HepG2 (cell line): ENCODE data around the gene U2AF1L4. TPM values are rescaled to one million over a fixed set of nuclear protein-coding genes. Genes with fewer than 3 reads are reported as not detected.
A peak's percentile ranks its signal among the peaks of the same experiment; 100 is the strongest.

Experiments used
- GATA4 ChIP-seq: sonication (generic); IDR thresholded peaks from 2 replicates; pipeline ENCODE4 v1.6.1; 2016; ENCODE audit warnings: antibody characterized with exemption, low read depth, borderline replicate concordance
- MED1 ChIP-seq: sonication (generic); formaldehyde crosslinking; IDR thresholded peaks from 2 replicates; pipeline ENCODE4 v1.4.0; 2020; ENCODE audit warnings: missing genetic modification reagents
- MXD4 ChIP-seq: IDR thresholded peaks from 2 replicates; pipeline ENCODE4 v1.6.1; 2016; ENCODE audit warnings: mild to moderate bottlenecking, missing biosample characterization, missing genetic modification reagents
- NAIF1 ChIP-seq: sonication (generic); formaldehyde crosslinking; IDR thresholded peaks from 2 replicates; pipeline ENCODE4 v1.5.0; 2020; ENCODE audit warnings: mild to moderate bottlenecking, missing genetic modification reagents, borderline replicate concordance
- NFYB ChIP-seq: sonication (generic); formaldehyde crosslinking; IDR thresholded peaks from 2 replicates; pipeline ENCODE4 v1.4.0; 2020; ENCODE audit warnings: missing genetic modification reagents
- XRCC5 ChIP-seq: fragments of 200-400 bp; formaldehyde crosslinking; optimal IDR thresholded peaks from 2 replicates; pipeline ENCODE3; 2017; ENCODE audit warnings: mild to moderate bottlenecking, low read length
- YY1 ChIP-seq: IDR thresholded peaks from 2 replicates; pipeline ENCODE4 v1.6.1; 2011; ENCODE audit warnings: low read length, low read depth, moderate library complexity, mild to moderate bottlenecking; ENCODE audit not compliant: insufficient read depth, insufficient replicate concordance
- ZBTB46 ChIP-seq: sonication (generic); formaldehyde crosslinking; IDR thresholded peaks from 2 replicates; pipeline ENCODE4 v1.4.0; 2020; ENCODE audit warnings: mild to moderate bottlenecking, missing genetic modification reagents, borderline replicate concordance
- ZNF264 ChIP-seq: sonication (generic); formaldehyde crosslinking; IDR thresholded peaks from 2 replicates; pipeline ENCODE4 v1.4.0; 2020; ENCODE audit warnings: missing genetic modification reagents
- ZNF660 ChIP-seq: sonication (generic); formaldehyde crosslinking; IDR thresholded peaks from 2 replicates; pipeline ENCODE4 v1.5.1; 2020; ENCODE audit warnings: mild to moderate bottlenecking, low read depth, missing genetic modification reagents, borderline replicate concordance
- polyA plus RNA-seq, 8 experiments: library from polyadenylated mRNA; depleted of rRNA in 3 of 8; stranded (reverse) in 7 of 8; unstranded in 1 of 8; fragments of >200 nt; fragmentation: Illumina TruSeq in 4 of 8; extraction: Trizol in 4 of 8; gene quantifications; 2 replicates each; pipeline versions ENCODE4 v1.2.1 to v1.2.3, GENCODE V29; 2011 to 2016; ENCODE audit warnings: low read depth in 4 of 8, missing spikeins in 1 of 8, mixed read lengths in 1 of 8; ENCODE audit not compliant: insufficient read depth in 1 of 8
- total RNA-seq, 5 experiments: library from RNA; depleted of rRNA; stranded (reverse); fragments of >200 nt; fragmentation: Illumina TruSeq; extraction: Trizol; gene quantifications; 2 replicates each; pipeline ENCODE4 v1.2.3, GENCODE V29; 2016; ENCODE audit warnings: low read depth in 1 of 5
- TF ChIP-seq, protein P1 (sequence below): sonication (generic); formaldehyde crosslinking; IDR thresholded peaks from 2 replicates; pipeline ENCODE4 v1.8.1; 2023; ENCODE audit warnings: mild to moderate bottlenecking, moderate library complexity, missing genetic modification reagents
- TF ChIP-seq, protein P2 (sequence below): IDR thresholded peaks from 2 replicates; pipeline ENCODE4 v1.6.1; 2016; ENCODE audit warnings: missing biosample characterization, missing genetic modification reagents, low read depth

Gene U2AF1L4
- total and polyA plus RNA-seq, 2 of the 13 experiments (the other 11 are each of a cell fraction or from before 2014, with no cell fraction given), result 7.9 to 15.4 TPM

DNA sequence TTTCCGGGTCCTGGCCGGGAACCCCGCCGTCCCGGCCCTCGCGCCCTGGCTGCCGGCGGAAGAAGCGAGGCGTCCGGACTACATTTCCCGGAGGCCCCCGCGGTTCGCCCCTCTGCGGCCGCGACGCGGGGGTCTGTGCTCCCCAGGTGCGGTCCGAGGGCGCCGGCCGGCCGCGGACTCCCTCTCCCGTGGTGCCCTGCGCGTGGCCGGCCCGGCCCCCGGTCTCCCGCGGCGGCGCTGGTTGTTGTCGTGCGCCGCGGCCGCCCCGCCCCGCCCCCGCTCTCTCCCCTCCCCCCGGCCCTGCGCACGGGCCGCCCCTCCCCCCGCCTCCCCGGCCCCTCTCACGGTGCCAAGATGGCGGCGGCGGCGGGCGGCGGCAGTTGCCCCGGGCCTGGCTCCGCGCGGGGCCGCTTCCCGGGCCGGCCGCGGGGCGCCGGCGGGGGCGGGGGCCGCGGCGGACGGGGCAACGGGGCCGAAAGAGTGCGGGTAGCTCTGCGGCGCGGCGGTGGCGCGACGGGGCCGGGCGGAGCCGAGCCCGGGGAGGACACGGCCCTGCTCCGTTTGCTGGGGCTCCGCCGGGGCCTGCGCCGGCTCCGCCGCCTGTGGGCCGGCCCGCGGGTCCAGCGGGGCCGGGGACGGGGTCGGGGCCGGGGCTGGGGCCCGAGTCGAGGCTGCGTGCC lies 27.4 kb downstream of the U2AF1L4 start, which contains the start of gene KMT2B (continued):
- 0 out of 2 replicates have a peak, but pooled peaks have one; percentile 18 for TF ChIP-seq MED1 (CRISPR knock-in tag)
- TF ChIP-seq, protein P1, sequence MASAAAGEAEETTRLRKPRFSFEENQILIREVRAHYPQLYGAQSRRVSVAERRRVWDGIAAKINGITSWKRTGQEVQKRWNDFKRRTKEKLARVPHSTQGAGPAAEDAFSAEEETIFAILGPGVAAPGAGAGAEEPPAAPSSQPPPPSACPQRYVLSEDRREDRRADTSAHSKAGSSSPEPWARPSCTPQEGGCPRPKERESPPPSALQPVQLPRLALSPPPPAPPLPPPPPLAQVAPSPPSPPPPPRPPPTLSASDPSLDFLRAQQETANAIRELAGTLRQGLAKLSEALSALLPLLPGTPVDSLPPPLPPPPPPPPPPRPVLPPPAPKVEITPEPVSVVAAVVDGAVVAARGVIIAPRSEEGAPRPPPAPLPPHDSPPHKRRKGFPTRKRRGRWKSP (CRISPR knock-in tag), result no peak
- TF ChIP-seq, protein P2, sequence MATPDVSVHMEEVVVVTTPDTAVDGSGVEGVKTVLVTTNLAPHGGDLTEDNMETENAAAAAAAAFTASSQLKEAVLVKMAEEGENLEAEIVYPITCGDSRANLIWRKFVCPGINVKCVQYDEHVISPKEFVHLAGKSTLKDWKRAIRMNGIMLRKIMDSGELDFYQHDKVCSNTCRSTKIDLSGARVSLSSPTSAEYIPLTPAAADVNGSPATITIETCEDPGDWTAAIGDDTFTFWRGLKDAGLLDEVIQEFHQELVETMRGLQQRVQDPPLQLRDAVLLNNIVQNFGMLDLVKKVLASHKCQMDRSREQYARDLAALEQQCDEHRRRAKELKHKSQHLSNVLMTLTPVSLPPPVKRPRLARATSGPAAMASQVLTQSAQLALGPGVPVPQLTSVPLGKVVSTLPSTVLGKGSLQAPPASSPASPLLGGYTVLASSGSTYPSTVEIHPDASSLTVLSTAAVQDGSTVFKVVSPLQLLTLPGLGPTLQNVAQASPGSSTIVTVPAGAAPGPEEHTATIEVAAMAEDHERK (CRISPR knock-in tag), result peak; percentile 31
- TF ChIP-seq MXD4 (CRISPR knock-in tag), result 0 out of 2 replicates have a peak, but pooled peaks have one; percentile 12
- TF ChIP-seq ZNF660, result no peak
- no peak for TF ChIP-seq ZBTB46 (CRISPR knock-in tag)
- TF ChIP-seq NFYB (CRISPR knock-in tag), result 0 out of 2 replicates have a peak, but pooled peaks have one; percentile 9
- no peak for TF ChIP-seq XRCC5
- no peak for TF ChIP-seq GATA4
- no peak; the same call in 1 of the 2 replicates for TF ChIP-seq ZNF264
- peak; percentile 69 for TF ChIP-seq YY1
- no peak for TF ChIP-seq NAIF1
- TF ChIP-seq, all 625 proteins: peak for 38
